Neural cell (in vitro differentiated cells): Measurements from ENCODE around the gene GSC2. TPM values are rescaled to one million over a fixed set of nuclear protein-coding genes. Genes with fewer than 3 reads are reported as not detected.

Experiments used
- H2AFZ ChIP-seq: fragments of 200-600, 300-800 bp; sonication (generic), shearing (Covaris generic); 2 replicates; pipeline ENCODE4 v1.6.0; 2014; ENCODE audit warnings: low read depth, mild to moderate bottlenecking, antibody characterized with exemption, low read length, moderate library complexity
- H3F3A ChIP-seq: fragments of 200-600 bp; shearing (Covaris generic); 2 replicates; pipeline ENCODE4 v1.6.1; 2016; ENCODE audit warnings: mild to moderate bottlenecking, moderate library complexity, mixed read lengths, antibody characterized with exemption, low read length; ENCODE audit not compliant: insufficient read depth, poor library complexity, severe bottlenecking
- H3K27ac ChIP-seq: fragments of 200-600, 300-800 bp; sonication (generic), shearing (Covaris generic); 2 replicates; pipeline ENCODE4 v1.5.1; 2014; ENCODE audit warnings: mild to moderate bottlenecking, low read length, moderate library complexity
- H3K27me3 ChIP-seq: fragments of 300-800, 200-600 bp; sonication (generic), shearing (Covaris generic); 2 replicates; pipeline ENCODE4 v1.6.0; 2014; ENCODE audit warnings: mild to moderate bottlenecking, low read depth, low read length, moderate library complexity; ENCODE audit not compliant: insufficient read depth
- H3K36me3 ChIP-seq: fragments of 300-800, 200-600 bp; sonication (generic), shearing (Covaris generic); 2 replicates; pipeline ENCODE4 v1.5.1; 2014; ENCODE audit warnings: mild to moderate bottlenecking, antibody characterized with exemption, low read length, moderate library complexity; ENCODE audit not compliant: insufficient read depth
- H3K4me2 ChIP-seq: fragments of 300-800, 200-600 bp; sonication (generic), shearing (Covaris generic); 2 replicates; pipeline ENCODE4 v1.6.0; 2014; ENCODE audit warnings: mild to moderate bottlenecking, low read length
- H3K4me3 ChIP-seq: fragments of 300-800, 200-600 bp; sonication (generic), shearing (Covaris generic); 2 replicates; pipeline ENCODE4 v1.5.1; 2014; ENCODE audit warnings: mild to moderate bottlenecking, low read length, moderate library complexity
- H3K79me2 ChIP-seq: fragments of 200-600 bp; shearing (Covaris generic); replicated peaks from 2 replicates; pipeline ENCODE4 v1.6.0; 2014; ENCODE audit warnings: mild to moderate bottlenecking, low read length, moderate library complexity; ENCODE audit not compliant: insufficient read depth
- H3K9ac ChIP-seq: fragments of 300-800, 200-600 bp; sonication (generic), shearing (Covaris generic); 2 replicates; pipeline ENCODE4 v1.6.1; 2016; ENCODE audit warnings: mild to moderate bottlenecking, low read length, mixed read lengths
- H3K9me2 ChIP-seq: fragments of 200-600 bp; shearing (Covaris generic); 2 replicates; pipeline ENCODE4 v1.6.1; 2016; ENCODE audit warnings: mild to moderate bottlenecking, low read length, mixed read lengths; ENCODE audit not compliant: insufficient read depth
- H3K9me3 ChIP-seq: fragments of 200-600, 300-800 bp; sonication (generic), shearing (Covaris generic); 2 replicates; pipeline ENCODE4 v1.6.1; 2016; ENCODE audit warnings: mild to moderate bottlenecking, mixed run types, low read length, moderate library complexity, mixed read lengths
- H4K20me1 ChIP-seq: fragments of 200-600 bp; shearing (Covaris generic); 2 replicates; pipeline ENCODE4 v1.6.1; 2016; ENCODE audit warnings: mild to moderate bottlenecking, mixed run types; ENCODE audit not compliant: insufficient read depth
- EP300 ChIP-seq: fragments of 450-650 bp; conservative IDR thresholded peaks from 2 replicates; pipeline ENCODE4 v1.6.1; 2014; ENCODE audit warnings: antibody characterized with exemption, mild to moderate bottlenecking, moderate library complexity; ENCODE audit not compliant: poor library complexity, severe bottlenecking
- EZH2 ChIP-seq: fragments of 200-600, 300-800 bp; shearing (Covaris generic), sonication (generic); IDR thresholded peaks from 2 replicates; pipeline ENCODE4 v1.6.1; 2014; ENCODE audit warnings: antibody characterized with exemption, low read length, borderline replicate concordance, mild to moderate bottlenecking; ENCODE audit not compliant: insufficient read depth, poor library complexity, severe bottlenecking
- MXI1 ChIP-seq: fragments of 450-650 bp; conservative IDR thresholded peaks from 2 replicates; pipeline ENCODE4 v1.6.1; 2014; ENCODE audit warnings: antibody characterized with exemption, mild to moderate bottlenecking; ENCODE audit not compliant: poor library complexity, severe bottlenecking
- POLR2AphosphoS5 ChIP-seq: IDR thresholded peaks from 2 replicates; pipeline ENCODE4 v1.6.1; 2012
- RAD21 ChIP-seq: fragments of 450-650 bp; conservative IDR thresholded peaks from 2 replicates; pipeline ENCODE4 v1.6.1; 2014; ENCODE audit warnings: antibody characterized with exemption, mild to moderate bottlenecking, moderate library complexity
- REST ChIP-seq: IDR thresholded peaks from 2 replicates; pipeline ENCODE4 v1.6.1; 2012; ENCODE audit warnings: borderline replicate concordance
- SMC3 ChIP-seq: fragments of 450-650 bp; conservative IDR thresholded peaks from 2 replicates; pipeline ENCODE4 v1.6.1; 2014; ENCODE audit warnings: antibody characterized with exemption, mild to moderate bottlenecking, moderate library complexity; ENCODE audit not compliant: poor library complexity
- TAF1 ChIP-seq: IDR thresholded peaks from 2 replicates; pipeline ENCODE4 v1.6.1; 2012; ENCODE audit warnings: low read depth
- polyA plus RNA-seq: library from polyadenylated mRNA; depleted of rRNA; stranded (reverse); fragments of >200 nt; gene quantifications from 2 replicates; pipeline ENCODE4 v1.2.3, GENCODE V29; 2014
- TF ChIP-seq, protein P1 (sequence below): fragments of 450-650 bp; IDR thresholded peaks from 2 replicates; pipeline ENCODE4 v1.5.1; 2014; ENCODE audit warnings: antibody characterized with exemption, mild to moderate bottlenecking, moderate library complexity; ENCODE audit not compliant: poor library complexity, severe bottlenecking

The GSC2 gene
- polyA plus RNA-seq, 1 donor from 2014 or later: not detected

- H3K4me3 ChIP-seq: no peak overlapping the region
- H3K79me2 ChIP-seq: no peaks in the 10 kb centered on the region
- no peak overlapping the region for H3K27ac ChIP-seq
- no peaks in the 10 kb centered on the region for H3K36me3 ChIP-seq
- H3K9me3 ChIP-seq: no peaks in the 10 kb centered on the region
- no peak for TF ChIP-seq EZH2
- no peak for TF ChIP-seq TAF1
- TF ChIP-seq, protein P1, sequence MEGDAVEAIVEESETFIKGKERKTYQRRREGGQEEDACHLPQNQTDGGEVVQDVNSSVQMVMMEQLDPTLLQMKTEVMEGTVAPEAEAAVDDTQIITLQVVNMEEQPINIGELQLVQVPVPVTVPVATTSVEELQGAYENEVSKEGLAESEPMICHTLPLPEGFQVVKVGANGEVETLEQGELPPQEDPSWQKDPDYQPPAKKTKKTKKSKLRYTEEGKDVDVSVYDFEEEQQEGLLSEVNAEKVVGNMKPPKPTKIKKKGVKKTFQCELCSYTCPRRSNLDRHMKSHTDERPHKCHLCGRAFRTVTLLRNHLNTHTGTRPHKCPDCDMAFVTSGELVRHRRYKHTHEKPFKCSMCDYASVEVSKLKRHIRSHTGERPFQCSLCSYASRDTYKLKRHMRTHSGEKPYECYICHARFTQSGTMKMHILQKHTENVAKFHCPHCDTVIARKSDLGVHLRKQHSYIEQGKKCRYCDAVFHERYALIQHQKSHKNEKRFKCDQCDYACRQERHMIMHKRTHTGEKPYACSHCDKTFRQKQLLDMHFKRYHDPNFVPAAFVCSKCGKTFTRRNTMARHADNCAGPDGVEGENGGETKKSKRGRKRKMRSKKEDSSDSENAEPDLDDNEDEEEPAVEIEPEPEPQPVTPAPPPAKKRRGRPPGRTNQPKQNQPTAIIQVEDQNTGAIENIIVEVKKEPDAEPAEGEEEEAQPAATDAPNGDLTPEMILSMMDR: no peak
- no peak for TF ChIP-seq EP300
- no peak for TF ChIP-seq RAD21
- TF ChIP-seq SMC3: no peak
- no peak for TF ChIP-seq MXI1
- TF ChIP-seq REST: no peak
- TF ChIP-seq POLR2AphosphoS5: no peak
- no peak overlapping the region for H2AFZ ChIP-seq
- no peaks in the 10 kb centered on the region for H3K9me2 ChIP-seq
- H3K4me2 ChIP-seq: no peak overlapping the region
- no peaks in the 10 kb centered on the region for H4K20me1 ChIP-seq
- no peaks in the 10 kb centered on the region for H3F3A ChIP-seq
- H3K27me3 ChIP-seq: no peaks in the 10 kb centered on the region
- H3K9ac ChIP-seq: no peak overlapping the region
These were observed 15.8 kb downstream of the GSC2 start for GRCh38 chr22:19134176-19134831.

DNA sequence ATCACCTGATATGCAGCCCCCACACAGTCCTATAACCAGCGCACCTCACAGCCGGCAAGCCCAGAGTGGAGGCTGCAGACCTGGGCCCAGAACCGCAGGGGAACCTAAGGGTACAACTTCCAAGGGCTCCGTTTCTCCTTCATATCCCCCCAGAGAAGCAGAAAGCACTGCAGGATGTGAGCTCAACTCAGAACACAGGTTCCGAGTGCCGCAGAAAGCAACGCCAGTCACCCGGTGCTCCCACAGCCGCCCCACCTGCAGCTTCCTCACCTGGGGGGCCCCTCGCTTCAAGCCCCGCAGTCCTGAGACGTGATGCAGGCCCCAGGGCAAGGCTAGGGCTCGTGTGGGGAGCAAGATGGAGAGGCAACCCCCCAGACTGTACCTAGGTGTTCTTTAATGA is 16.5 kb downstream of the GSC2 start:
- Histone ChIP-seq H3K9ac (no peak overlapping the region), H3K4me3 (no peak overlapping the region), H3K27ac (no peak overlapping the region), H3K9me2 (no peaks in the 10 kb centered on the region), H3K79me2 (no peaks in the 10 kb centered on the region), H4K20me1 (no peaks in the 10 kb centered on the region), H3K4me2 (no peak overlapping the region), H2AFZ (no peak overlapping the region), H3K9me3 (no peaks in the 10 kb centered on the region), H3K27me3 (no peaks in the 10 kb centered on the region), H3F3A (no peaks in the 10 kb centered on the region), H3K36me3 (no peaks in the 10 kb centered on the region)
- no peak for TF ChIP-seq RAD21
- no peak for TF ChIP-seq SMC3
- TF ChIP-seq EP300: no peak
- TF ChIP-seq MXI1: no peak
- no peak for TF ChIP-seq TAF1
- TF ChIP-seq REST: no peak
- TF ChIP-seq, protein P1: no peak
- TF ChIP-seq EZH2: no peak
- TF ChIP-seq POLR2AphosphoS5: no peak
